ENCODE measurements around the gene CNKSR3.

CNKSR3 gene

DNA sequence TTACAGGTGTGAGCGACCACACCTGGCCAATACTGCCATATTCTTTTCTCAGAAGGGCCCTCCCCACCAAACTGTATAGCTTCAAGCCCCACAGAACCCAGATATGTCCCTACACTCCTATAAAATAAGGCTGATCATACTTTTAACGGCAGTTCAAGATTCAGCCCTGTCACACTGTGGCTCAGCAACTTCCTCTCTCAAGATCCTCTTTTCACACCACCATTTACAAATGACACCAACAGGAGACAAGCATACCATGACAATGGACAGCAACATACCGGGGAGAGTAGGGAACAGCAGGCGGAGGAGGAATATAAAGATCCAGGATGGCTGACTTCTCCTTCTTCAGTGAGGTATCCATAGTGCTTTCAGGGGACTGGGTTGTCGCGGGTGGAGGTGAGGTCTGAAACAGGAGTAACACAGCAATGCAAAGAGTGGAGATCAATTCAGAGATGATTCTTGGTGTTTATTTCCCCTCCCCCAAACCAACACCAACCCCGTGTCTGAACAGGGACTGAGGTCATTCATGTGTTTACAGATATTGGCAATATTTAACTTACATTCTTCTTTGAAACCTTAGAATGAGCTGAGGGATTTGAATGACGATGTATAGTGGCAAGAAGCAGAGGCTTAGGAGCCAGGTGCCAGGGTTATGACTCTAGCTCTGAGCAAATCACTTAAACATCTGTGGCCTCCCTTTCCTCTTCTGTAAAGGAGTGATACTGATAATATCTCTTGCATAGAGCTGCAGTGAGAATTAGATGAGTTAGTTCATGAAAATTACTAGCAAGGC, 96.3 kb downstream of the CNKSR3 start:
- DNase-seq (ENCODE audit: low spot score) = no peak

GRCh38 chr6:154412106-154412820, 98.2 kb downstream of the CNKSR3 start:
- no peak for DNase-seq (ENCODE audit: low spot score)

DNA sequence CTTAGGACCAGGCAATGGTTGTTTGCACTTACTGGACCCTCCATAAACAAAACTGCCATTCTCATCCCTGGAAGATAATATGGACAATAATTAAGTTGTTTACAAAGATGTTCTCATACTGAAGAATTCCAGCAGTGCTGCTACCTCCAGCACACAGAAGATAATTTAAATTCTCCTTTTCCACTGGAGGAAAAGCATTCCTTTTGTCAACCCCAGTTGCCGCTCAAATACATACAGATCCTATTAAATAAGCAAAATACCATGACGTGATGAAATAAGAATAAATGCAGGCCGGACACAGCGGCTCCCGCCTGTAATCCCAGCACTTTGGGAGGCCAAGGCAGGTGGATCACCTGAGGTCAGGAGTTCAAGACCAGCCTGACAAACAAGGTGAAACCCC, 99.4 kb downstream of the CNKSR3 start:
- no peak for DNase-seq (ENCODE audit: low spot score)

- DNase-seq (ENCODE audit: low spot score) = no peak
These were observed 99.8 kb downstream of the CNKSR3 start for GRCh38 chr6:154410619-154411072.

DNA sequence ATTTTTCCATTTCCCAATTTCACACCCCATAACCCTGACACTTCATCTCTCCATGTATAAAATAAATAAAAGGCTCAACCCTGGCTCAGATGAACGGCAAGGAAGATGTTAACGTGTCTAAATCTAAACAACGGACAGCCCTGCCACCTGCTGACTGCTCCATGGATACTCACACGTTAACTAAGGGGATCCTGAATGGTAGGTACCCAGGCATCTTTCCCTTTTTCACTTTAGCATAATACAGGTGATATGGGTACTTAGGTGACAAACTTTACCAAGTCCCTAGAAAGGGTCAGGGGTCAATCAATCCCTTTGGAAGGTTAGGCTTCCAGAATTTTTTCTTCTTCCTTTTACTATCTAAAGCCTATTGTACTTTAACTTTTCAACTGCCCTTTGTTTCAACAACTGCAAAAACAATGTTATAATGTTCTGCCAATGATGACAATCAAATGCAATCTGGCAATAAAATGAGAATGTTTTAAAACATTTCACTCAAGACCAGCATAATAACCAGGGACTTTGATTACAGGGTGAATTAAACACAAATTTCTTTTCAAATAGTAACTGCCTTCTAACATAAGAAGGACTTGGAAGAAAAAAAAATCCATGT, 101.5 kb downstream of the CNKSR3 start:
- no peak for DNase-seq (ENCODE audit: low spot score)

DNA sequence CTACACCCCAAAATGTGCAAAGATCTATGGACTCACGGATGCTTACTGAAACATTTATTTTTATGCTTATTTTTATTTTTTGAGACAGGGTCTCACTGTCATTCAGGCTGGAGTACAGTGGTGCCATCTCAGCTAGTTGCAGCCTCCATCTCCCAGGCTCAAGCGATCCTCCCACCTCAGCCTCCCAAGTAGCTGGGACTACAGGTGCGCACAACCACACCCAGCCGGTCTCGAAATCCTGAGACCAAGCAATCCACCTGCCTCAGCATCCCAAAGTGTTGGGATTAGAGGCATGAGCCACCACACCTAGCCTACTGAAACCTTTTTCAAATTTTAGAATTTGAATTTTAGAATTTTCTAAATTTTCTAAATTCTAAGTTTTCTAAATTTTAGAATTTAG, 103.0 kb downstream of the CNKSR3 start:
- no peak for DNase-seq (ENCODE audit: low spot score)

GRCh38 chr6:154406869-154407268, 103.6 kb downstream of the CNKSR3 start:
- no peak for DNase-seq (ENCODE audit: low spot score)

- no peak for DNase-seq (ENCODE audit: low spot score)
These were observed 104.2 kb downstream of the CNKSR3 start for GRCh38 chr6:154406301-154406700.

DNA sequence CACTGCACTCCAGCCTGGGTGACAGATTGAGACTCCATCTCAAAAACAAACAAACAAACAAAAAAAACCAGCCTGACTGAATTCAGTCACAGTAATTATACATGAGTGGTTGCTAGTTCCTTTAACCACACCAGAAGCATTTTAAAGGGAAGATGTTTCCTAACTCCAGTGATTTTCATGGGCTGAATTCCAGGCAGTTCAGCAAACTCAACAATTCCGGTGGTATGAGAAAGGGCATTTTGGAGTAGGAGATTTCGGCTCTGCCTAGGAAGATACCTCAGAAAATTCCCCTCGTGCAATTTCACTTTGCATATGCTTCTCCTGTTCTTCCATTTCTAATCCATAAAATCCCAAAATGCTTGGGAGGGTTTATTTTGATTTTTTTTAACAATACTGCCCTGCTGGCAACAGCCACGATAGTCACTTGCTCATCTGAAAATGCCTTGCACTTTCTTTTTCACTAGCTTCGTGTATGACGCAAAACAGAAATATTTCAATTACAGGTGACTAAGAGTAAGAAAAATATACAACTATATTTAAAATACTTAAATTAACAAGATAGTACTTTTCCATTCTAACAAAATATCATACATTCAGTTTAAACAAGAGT, 105.6 kb downstream of the CNKSR3 start:
- no peak for DNase-seq (ENCODE audit: low spot score)

DNA sequence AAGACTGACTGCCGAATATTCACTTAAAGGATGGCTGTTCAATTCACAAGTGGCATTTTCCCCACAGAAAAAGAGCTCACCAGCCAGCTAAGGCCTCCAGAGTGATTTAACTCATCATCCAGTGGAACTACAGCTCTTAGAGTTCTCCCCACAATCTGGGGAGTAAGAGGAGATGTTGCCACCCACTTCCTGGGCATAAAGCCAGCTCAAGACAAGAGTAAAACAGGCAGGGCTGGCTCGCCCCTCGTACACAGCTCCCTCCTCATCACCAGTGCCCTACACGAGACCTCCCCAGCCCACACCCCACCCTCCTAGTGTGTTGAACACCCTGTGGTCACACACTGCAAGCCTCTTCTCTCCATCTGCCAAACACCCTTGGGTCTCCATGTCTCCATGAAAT, 106.7 kb downstream of the CNKSR3 start:
- DNase-seq (ENCODE audit: low spot score) = no peak

- no peak for DNase-seq (ENCODE audit: low spot score)
These were observed 108.3 kb downstream of the CNKSR3 start for GRCh38 chr6:154402081-154402780.

DNA sequence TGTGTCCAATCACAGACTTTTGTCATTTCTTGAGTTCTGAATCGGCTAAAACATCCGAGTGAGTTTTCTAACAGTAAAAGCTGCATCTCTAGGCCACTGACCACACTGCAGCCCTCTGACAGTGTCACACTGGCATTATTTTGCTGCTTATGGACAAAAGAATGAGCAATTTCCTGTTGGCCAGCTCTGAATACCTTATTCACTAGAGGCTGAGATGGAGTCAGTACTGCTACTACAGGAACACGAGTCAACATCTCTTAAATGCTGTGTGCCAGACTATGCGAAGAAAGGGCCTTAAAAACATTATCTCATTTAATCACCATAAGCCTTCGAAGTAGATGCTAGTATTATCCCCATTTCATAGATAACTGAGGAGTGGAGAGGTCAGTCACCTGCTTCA, 111.4 kb downstream of the CNKSR3 start:
- no peak for DNase-seq (ENCODE audit: low spot score)

DNA sequence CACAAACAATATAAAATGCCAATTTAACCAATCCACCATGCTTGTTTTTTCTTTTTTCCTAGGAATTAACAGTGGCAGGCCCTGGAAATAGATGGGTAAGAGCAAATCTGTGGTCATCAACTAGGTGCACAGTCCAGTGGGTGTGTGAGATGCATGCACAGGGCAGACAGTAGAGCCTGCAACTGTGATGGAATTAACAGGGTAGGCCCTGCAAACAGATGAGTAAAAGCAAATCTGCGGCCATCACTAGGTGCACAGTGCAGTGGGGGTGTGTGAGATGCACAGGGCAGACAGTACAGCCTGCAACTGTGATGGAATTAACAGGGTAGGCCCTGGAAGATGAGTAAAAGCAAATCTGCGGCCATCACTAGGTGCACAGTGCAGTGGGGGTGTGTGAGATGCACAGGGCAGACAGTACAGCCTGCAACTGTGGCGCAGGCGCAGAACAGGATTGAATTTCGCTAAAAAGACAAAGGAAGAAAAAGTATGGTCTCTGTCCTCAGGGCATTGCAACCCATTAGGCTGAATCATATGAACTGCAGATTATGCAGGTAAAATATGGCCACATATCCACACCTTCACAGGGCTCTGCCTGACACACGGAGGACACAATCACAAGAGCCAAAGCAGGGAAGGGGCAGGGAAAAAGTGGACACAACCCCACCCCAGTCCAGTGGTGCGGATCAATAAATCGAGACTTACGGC, 112.8 kb downstream of the CNKSR3 start:
- DNase-seq (ENCODE audit: low spot score) = no peak

GRCh38 chr6:154395878-154396277, 114.6 kb downstream of the CNKSR3 start:
- no peak for DNase-seq (ENCODE audit: low spot score)

GRCh38 chr6:154395316-154395715, 115.2 kb downstream of the CNKSR3 start:
- no peak for DNase-seq (ENCODE audit: low spot score)

DNA sequence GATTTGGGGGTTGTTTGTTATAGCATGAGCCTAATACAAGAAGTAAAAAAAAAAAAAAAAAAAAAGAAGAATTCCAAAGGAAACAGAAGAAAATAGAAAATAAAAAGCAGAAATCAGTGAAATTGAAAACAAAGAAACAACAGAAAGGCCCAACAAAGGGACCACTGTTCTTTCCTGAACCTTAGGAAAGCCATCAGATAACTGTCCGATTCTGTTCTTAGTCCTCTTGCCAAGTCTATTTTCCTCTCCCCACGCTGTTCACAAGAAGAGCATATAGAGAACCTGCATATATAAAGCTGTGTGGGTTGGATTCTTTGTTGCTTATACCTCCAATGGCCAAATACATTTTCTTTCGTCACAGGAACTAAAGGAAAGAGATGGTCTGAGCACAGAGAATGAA, 115.9 kb downstream of the CNKSR3 start:
- no peak for DNase-seq (ENCODE audit: low spot score)

DNA sequence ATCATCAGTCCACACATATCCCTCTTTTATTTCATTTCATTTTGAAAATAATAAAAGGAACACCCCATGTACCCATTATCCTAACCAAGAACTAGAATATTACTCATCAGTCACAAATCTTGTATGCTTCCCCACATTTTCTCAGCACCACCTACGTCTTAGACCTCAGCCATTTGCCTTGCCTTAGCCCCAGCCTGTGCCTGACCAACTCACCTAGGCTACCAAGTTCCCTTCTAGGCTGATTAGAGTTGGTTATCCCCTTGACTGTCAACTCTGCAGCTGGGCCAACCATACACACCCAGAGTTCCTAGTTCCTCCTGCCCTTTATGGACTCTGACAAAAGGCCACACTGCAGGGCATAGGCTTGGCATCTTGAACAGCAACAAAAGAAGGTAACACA, 120.5 kb downstream of the CNKSR3 start:
- no peak for DNase-seq (ENCODE audit: low spot score)

DNA sequence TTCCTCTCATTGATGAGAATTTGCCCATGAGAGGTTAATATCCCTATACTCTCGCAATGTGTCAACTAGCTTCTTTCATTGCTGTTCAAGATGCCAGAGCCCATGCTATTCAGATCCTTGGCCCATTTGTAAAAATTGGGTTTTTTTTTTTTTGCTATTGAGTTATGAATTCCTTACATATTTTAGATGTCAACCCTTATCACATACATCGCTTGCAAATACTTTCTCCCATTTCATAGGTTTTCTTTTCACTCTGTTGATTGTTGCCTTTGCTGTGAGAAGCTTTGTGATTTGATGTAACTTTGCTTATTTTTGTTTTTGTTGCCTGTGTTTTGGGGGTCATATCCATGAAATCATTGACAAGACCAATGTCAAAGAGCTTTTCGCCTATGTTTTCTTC, 121.7 kb downstream of the CNKSR3 start:
- no peak for DNase-seq (ENCODE audit: low spot score)

DNA sequence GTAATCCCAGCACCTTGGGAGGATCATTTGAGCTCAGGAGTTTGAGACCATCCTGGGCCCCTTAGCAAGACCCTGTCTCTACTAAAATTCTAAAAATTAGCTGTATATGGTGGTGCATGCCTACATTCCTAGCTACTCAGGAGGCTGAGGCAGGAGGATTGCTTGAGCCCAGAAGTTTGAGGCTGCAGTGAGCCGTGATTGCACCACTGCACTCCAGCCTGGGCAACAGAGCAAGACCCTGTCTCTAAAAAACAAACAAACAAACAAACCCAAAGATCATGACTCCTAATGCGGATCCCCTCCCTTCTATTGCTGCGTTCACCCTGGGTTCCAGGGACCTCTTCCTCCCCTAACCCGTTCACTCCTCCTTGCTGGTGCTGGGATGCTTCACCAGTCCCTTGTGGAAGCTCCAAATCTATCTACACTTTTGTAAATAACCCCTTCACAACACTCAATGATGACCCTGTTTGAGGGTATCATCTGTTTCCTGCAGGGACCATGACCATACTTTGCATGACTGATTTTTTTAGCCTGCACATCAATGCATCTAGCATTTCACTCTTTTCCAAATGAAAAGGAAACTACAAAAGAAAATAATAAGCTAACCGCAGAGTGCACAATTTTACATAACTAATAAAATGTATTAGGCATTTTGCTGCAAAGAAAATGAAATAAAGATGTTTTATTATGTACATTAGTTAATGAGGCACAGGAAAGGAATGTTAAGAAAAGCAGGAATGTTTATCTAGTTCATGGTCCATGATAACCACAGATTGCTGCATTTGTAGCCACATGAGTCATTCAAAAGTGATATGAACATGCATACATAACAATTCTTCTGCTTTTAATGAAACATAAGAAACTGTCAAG, 123.4 kb downstream of the CNKSR3 start:
- DNase-seq (ENCODE audit: low spot score) = no peak

- no peak for DNase-seq (ENCODE audit: low spot score)
These were observed 126.3 kb downstream of the CNKSR3 start for GRCh38 chr6:154384191-154384590.
